Raji (cell line): ENCODE results near the gene PPP1R14D.

ENCODE experiments used
- POLR2A ChIP-seq: IDR thresholded peaks from 2 replicates; pipeline ENCODE4 v1.6.1; 2011; ENCODE audit warnings: low read depth, low read length, control low read depth; ENCODE audit not compliant: insufficient read depth

Gene PPP1R14D, protein sequence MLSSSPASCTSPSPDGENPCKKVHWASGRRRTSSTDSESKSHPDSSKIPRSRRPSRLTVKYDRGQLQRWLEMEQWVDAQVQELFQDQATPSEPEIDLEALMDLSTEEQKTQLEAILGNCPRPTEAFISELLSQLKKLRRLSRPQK

DNA sequence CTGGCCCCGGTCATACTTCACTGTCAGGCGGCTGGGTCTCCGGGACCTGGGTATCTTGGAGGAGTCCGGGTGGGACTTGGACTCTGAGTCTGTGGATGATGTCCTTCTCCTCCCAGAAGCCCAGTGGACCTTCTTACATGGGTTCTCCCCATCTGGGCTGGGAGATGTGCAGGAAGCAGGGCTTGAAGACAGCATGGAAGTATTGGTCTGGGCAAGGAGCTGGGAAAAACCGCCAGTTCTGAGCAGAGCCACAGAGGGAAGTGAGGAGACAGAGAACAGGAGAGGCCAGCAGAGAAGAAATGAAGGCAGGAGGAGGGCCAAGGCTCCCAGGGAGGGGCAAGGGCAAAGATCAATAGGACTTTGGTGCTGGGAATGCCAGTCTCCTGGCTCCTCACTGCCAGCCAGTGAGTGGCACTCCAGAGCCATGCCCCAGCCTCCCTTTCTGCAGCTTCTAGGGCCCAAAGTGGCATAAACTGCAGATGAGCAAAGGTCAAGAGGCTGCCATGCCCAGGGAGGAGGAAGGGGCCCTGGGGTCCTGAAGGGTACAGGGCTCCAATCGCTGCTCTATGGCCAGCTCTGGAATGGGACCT lies at the start of gene PPP1R14D:
PPP1R14D (minus strand) TSS at position 262 of the 590 bp plus-strand sequence; CDS start at position 195, 67 bp downstream.
- TF ChIP-seq POLR2A = no peak

DNA sequence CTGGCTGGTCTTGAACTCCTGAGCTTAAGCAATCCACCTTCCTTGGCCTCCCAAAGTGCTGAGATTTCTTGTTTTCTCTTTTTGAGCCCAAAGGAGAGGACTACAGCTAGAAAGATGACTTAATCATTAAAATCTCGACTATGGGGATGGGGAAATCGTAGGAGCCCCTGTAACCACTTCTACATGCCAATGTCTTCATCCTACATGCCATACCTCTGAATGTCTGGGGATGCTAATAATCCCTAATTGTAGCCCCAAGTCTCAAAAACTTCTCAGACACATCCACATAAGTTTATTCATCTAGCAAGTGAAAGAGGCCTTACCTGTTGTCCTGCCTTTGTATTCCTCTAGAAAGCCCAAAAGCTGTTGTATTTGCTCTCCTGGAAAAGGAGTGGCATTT lies 49.2 kb upstream of the PPP1R14D start:
- TF ChIP-seq POLR2A = no peak

DNA sequence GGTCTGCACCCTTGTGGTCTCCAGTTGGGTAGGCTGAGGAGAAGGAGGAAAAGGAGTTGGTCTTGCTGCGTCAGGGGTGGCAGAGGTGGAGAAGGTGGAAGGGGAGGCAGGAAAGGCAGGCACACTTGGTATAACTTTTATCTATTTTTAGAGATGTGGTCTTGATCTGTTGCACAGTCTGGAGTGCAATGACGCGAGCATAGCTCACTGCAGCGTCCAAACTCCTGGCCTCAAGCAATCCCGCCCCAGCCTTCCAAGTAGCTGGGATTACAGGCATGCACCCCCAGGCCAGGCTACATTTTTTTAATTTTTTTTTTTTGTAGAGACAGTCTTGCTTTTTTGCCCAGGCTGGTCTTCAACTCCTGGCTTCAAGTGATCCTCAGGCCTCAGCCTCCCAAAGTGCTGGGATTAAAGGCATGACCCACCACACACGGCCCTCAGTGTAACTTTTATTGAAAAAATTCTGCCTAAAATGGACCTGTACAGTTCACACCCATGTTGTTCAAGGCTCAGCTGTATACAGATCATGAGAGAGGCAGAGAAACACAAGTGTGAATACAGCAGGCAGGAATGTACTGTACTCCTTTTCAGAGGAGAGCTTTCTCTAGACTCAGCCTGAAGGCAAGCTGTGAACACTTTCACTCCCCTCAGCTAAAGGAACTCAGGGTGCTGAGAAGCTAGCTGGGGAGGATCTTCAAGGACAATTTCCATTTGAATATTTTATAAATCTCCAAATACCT lies 47.7 kb upstream of the PPP1R14D start:
- TF ChIP-seq POLR2A = no peak

DNA sequence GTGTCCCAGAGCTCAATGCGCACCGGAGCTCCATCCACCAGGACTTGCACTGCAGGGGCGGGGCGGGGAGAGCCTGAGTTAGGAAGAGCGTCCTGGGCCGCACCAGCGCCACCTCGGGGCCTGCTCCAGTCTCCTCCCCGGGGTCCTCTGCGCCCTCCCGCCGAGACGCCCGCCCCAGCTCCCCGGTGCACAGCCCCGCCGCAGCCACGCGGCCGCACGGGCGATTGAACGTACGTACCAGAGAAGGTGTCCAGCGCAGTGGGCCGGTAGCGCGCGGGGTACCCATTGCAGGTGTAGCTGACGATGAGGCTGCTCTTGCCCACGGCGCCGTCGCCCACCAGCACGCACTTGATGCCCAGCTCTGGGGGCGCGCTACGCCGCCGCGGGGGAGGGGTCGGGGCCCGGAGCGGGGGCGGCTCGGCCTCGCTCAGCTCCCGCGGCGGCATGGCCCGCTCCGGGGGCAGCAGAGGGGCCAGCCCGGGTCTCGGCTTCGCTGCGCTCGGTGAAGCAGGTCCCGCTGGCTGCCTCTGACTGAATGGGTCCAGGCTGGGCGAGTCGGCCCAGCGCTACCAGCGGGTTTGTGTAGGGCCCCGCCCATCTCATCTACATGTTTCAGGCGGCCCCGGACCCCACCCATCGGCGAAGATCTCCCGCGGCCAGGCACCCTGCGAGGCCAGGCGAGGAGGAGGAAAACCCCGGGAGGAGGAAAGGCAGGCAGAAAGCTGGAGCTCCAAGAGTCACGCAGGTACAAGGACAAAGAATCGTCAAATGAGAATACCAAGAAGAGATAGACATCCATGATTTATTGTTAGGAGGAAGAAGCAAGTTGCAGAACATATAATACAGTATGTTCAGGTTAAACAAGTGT lies 45.4 kb upstream of the PPP1R14D start, which contains the start of gene RHOV:
RHOV (minus strand) TSS at position 541 of the 868 bp plus-strand sequence; CDS start at position 446, 95 bp downstream.
- TF ChIP-seq POLR2A = peak; percentile 76

DNA sequence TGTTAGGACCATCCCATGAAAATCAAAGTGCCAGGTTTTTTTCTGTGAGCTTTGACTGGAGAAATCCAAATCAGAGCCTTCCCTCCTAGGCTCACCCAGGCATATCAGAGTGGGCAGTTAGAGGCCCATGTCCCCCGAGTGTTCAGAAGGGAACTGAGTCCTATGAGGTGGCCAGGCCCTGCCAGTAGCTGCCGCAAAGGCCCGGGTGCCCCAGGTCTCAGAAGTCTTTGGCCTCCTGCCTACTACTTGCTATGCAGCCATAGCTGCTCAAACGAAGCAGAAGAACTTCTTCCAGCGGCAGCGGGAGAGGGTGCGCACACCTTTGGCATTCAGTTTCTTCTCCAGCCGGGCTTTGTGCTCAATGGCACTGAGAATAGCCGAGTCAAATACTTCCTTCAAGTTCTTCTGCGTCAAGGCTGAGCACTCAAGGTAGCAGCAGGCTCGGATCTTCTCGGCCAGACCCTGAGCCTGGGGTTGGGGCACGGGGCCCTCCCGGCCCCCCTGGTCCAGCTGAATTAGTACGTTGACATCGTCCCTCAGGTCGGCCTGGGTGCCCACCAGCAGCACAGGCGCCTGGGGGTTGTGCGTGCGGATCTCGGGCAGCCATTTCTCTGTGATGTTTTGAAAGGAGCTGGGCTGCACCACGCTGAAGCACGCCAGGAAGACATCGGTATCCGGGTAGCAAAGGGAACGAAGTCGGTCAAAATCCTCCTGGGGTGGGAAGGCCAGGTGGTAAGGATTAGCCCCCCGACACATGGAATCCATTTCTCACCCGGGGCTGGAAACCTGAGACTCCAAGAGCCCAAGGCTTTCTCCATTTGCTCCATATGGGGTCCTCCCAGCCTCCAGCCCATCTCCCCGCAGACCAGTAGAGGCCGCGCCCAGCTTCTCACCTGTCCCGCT lies 44.5 kb upstream of the PPP1R14D start:
- no peak for TF ChIP-seq POLR2A

DNA sequence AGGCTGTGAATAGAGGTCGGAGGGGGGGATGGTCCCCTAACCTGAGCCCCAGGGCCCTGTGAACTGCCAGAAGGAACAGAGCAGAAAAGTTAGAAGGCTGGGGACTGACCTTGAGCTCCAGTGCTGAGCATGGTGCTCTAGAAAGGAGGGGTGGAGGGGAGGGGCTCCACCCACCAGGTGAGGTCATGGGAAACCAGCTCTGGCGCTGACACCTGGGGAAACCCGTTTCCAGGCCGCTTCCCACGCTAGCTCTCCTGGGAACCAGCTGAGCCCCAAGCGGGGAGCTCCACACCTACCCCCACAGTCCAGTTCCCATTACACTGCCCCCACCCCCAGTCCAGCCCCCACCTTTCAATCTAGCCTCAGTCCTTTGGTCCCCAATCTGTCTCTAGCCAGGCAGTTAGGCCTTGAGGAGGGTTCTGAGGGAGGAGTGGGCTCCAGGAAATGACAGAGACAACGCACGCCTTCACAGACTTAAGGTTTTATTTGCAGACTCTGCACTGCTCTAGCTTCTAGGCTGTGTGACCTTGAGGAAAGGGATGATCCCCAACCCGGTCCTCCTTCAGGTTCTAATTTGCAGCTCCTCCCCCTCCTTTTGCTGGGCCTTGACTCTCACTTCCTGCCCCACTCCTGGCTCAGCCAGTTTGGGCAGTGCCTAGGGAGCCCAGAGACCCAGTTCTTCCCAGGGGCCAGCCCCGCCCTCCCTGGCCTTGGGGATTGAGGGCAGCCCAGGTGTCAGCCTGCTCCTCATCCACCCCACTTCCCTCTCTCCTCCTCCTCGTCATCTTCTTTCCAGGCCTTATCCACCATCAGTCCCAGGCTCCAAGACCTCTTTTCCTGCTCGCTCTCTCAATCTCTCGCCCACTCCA lies 43.5 kb upstream of the PPP1R14D start:
- TF ChIP-seq POLR2A = no peak

DNA sequence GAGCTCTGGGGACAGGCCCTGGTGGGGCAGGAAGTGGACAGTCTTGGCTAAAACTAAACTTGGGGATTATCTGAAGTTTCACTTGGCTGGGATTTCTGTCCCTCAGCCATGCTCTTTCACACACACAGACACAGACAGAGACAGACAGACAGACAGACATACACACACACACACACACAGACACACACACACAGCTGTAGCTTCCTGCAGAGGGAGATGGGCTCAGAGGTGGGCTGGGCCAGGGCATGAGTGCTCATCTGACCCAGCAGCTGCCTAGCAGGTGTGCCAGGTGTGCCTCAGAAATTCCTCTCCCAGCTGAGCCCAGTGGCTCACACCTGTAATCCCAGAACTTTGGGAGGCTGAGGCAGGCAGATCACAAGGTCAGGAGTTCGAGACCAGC lies 42.2 kb upstream of the PPP1R14D start:
- no peak for TF ChIP-seq POLR2A

DNA sequence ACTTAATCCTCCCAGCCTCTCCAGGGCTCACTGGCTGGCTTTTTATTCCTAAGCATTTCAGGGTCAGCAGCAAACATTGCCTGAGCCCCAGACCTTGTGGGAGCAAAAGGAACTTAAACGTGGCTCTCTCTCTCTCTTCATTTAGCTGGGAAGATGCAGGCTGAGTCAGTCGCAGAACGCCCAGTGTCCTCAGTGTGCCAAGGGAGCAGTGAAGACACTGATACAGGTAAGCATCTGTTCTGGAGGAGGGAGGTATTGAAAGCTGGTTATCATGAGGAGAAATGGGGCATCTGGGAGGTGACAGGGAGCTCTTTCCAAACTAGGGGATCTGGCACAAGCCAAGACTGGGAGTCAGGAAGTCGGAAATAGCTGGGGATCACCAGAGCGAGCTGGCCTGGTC lies 41.2 kb upstream of the PPP1R14D start:
- TF ChIP-seq POLR2A = no peak

DNA sequence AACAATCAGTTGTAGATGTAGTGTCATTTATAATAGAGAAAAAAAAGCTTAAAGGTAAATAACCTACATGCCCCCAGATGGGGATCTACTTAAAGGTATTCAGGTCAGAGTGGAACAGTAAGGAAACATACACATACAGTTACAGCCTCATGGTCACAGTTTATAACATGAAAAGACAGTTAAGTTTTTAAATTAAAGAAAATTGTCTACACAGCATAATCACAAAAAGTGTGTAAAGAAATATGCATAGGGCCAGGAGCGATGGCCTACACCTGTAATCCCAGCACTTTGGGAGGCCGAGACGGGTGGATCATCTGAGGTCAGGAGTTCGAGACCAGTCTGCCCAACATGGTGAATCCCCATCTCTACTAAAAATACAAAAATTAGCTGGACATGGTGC lies 38.7 kb upstream of the PPP1R14D start:
- no peak for TF ChIP-seq POLR2A

DNA sequence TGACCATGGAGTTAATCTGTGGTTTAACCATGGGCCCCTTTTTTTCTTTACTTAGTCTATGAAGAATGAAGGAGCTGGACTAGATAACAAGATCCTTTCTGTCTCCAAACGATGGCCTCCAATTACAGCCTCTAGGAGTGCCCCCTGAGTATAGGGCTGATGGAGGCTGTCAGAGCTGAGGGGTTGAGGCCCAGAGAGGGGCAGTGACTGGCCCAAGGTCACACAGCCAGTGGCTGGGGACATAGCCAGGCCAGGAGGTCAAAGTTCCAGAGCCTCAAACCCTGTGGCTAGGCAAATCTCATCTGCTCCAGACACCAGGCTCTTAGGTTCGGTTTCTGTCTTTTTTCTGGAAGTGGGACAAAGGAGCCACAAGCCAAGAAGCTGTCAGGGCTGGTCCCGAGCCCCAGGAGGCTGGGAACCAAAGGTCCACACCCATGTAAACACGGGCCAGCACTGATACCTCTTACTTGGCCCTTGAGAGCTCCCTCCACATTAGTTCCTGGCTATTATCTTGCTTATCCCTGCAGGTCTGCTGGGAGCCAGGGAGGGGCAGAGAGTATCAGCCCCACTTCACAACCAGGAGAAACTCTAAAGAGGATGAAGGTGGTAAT lies 35.3 kb upstream of the PPP1R14D start:
- no peak for TF ChIP-seq POLR2A

DNA sequence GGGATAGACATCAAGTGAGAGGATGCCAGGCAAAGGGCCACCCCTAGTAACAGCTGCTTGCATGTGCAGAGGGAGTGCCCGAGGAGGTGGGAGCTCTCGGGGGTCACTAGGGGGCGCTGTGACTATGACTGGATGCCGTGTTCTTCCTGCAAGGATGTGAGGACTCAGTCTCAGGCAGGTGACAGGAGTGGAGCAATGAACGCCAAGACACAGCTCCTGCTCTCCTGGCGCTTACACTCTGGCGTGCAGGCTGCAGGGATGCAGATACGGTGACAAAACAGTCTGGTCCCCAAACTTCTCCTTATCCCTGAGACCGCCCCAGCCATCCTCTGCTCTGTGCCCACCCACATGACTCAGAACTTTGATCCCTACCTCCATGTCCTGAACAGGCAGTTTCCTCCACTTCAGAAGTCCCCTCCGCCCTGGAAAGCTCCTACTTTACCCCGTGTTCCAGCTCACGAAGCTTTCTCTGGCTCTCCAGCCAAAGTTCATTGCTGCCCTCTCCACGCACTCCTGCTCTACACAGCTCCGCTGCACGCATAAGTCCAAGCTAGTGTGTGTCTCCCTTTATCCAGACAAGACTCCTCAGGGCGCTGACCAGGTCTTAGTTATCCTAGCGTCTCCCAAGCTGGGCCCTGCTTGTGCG lies 30.8 kb upstream of the PPP1R14D start:
- TF ChIP-seq POLR2A = no peak

DNA sequence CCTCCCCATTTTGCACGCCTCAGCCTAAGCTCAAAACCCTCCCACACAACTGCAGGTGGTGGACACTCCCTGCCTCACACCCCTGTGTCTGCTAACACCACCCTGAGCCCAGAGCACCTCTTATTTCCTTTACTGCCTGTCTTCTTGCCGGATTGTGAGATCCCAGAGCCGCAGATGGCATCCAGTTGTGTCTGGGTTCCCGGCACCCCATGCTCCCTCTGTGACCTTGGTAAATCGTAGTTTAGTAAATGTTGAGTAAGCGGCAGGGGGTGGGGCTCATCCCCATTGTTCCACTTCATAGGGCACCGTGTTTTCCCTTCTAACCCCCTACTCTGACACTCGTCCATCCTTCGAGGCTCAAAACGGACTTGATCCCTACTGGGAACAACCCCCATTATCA lies 30.2 kb upstream of the PPP1R14D start:
- no peak for TF ChIP-seq POLR2A
